Gastroesophageal sphincter (tissue), 4 donors: ENCODE results near the gene CASP4. TPM values are rescaled to one million over a fixed set of nuclear protein-coding genes. Genes with fewer than 3 reads are reported as not detected.

Experiments
- ATAC-seq: fragments of 150-250 bp; one replicate; pipeline ENCODE4 v1.9.1; 2016; ENCODE audit warnings: mild to moderate bottlenecking, moderate library complexity
- H3K27ac ChIP-seq, 4 donors: fragments of 200-600 bp; sonication (generic) in 3 of 4; 1 replicate in 3 of 4; 2 replicates in 1 of 4; pipeline ENCODE4 v1.5.1; 2016 to 2019
- H3K27me3 ChIP-seq: fragments of 200-600 bp; sonication (generic); one replicate; pipeline ENCODE4 v1.5.1; 2019
- H3K36me3 ChIP-seq, 2 donors: fragments of 200-600 bp; sonication (generic); one replicate each; pipeline ENCODE4 v1.5.1; 2019; ENCODE audit warnings: control low read depth in 1 of 2
- H3K4me1 ChIP-seq, 3 donors: fragments of 200-600 bp; sonication (generic); 1 replicate in 2 of 3; 2 replicates in 1 of 3; pipeline ENCODE4 v1.5.1; 2016 to 2019; ENCODE audit warnings: control low read depth in 2 of 3
- H3K4me3 ChIP-seq, 2 donors: fragments of 200-600 bp; sonication (generic); one replicate each; pipeline ENCODE4 v1.5.1; 2019; ENCODE audit warnings: mild to moderate bottlenecking in 1 of 2, moderate library complexity in 1 of 2
- H3K9me3 ChIP-seq, 3 donors: fragments of 200-600 bp; sonication (generic); one replicate each; pipeline ENCODE4 v1.5.1; 2017 to 2019; ENCODE audit warnings: control low read depth in 2 of 3
- EP300 ChIP-seq: sonication (generic); formaldehyde crosslinking; IDR thresholded peaks from one replicate; pipeline ENCODE4 v1.6.1; 2017; ENCODE audit warnings: antibody characterized with exemption, mild to moderate bottlenecking
- POLR2A ChIP-seq, 2 donors: fragments of 450-650 bp; IDR thresholded peaks; one replicate each; pipeline ENCODE4 v1.6.1; 2017; ENCODE audit warnings: antibody characterized with exemption in 2 of 2, mild to moderate bottlenecking in 2 of 2, moderate library complexity in 1 of 2
- POLR2AphosphoS5 ChIP-seq: sonication (generic); formaldehyde crosslinking; IDR thresholded peaks from one replicate; pipeline ENCODE4 v1.6.1; 2017; ENCODE audit warnings: antibody characterized with exemption
- WGBS, 2 donors: methylation state at CpG; one replicate each; pipeline ENCODE4 v1.1.5; 2018; ENCODE audit warnings: low coverage in 1 of 2; 5-methylcytosine and 5-hydroxymethylcytosine counted together
- total RNA-seq, 4 donors: library from RNA; depleted of rRNA; stranded (reverse); fragments of >200 nt; gene quantifications; one replicate each; pipeline ENCODE4 v1.1.0, GENCODE V29; 2016
- TF ChIP-seq, protein P1 (sequence below), 4 experiments: fragments of 200-600 bp in 2 of 4; fragments of 450-650 bp in 2 of 4; sonication (generic) in 1 of 4; IDR thresholded peaks; one replicate each; pipeline ENCODE4 v1.5.1; 2017 to 2019; ENCODE audit warnings: antibody characterized with exemption in 4 of 4, mild to moderate bottlenecking in 2 of 4, moderate library complexity in 2 of 4

CASP4 gene
- total RNA-seq, 4 donors from 2014 or later: 30.0 to 86.6 (median 37.8) TPM

DNA sequence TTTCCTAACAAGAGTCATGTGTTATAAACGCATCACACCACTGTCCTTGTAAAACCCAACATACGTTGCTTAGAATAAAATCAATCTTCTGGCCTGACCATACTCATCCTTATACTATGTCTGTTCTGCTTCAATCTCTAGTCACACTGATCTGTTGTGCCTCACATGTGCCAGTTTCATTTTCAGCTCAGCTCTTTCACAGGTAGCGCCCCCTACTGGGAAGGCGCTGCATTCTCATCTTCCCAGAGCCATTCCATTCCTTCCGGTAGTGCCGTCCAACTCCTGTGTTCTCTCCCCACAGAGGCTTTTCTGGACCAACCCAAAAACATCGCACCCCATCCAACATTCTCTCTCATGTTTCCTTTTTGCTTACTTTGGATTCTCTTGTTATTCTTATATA is 32.4 kb upstream of the CASP4 start:
- Histone ChIP-seq H3K4me3 (no peak overlapping the region), H3K36me3 (no peaks in the 10 kb centered on the region), H3K27ac (no peak overlapping the region), H3K4me1 (no peaks in the 10 kb centered on the region), H3K9me3 (no peaks in the 10 kb centered on the region), H3K27me3 (no peaks in the 10 kb centered on the region)
- TF ChIP-seq POLR2AphosphoS5: no peak
- no peak for TF ChIP-seq POLR2A (IDR thresholded peaks at IDR 0.05)
- TF ChIP-seq, protein P1, sequence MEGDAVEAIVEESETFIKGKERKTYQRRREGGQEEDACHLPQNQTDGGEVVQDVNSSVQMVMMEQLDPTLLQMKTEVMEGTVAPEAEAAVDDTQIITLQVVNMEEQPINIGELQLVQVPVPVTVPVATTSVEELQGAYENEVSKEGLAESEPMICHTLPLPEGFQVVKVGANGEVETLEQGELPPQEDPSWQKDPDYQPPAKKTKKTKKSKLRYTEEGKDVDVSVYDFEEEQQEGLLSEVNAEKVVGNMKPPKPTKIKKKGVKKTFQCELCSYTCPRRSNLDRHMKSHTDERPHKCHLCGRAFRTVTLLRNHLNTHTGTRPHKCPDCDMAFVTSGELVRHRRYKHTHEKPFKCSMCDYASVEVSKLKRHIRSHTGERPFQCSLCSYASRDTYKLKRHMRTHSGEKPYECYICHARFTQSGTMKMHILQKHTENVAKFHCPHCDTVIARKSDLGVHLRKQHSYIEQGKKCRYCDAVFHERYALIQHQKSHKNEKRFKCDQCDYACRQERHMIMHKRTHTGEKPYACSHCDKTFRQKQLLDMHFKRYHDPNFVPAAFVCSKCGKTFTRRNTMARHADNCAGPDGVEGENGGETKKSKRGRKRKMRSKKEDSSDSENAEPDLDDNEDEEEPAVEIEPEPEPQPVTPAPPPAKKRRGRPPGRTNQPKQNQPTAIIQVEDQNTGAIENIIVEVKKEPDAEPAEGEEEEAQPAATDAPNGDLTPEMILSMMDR (IDR thresholded peaks at IDR 0.05): peak in 2 of 4 experiments; percentile 8 to 48
- no peak for TF ChIP-seq EP300
- WGBS, 2 donors: 61 to 80% methylated on average over 6 to 7 of the region's 7 CpGs
- ATAC-seq: no peak

DNA sequence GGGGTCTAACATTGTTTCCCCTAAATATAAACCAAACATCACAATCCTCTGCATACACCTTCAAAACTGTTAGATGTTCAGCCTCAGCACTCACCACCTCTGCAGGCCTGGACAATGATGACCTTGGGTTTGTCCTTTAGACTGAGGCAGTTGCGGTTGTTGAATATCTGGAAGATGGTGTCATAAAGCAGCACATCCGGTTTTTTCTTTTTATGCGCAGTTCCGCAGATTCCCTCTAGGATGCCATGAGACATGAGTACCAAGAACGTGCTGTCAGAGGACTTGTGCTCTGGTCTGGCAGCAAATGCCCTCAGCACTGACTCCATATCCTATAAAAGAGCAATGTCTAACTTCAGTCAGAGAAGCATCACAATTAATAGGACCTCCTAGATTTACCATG is 31.8 kb upstream of the CASP4 start:
- WGBS, 2 donors: 86 to 94% methylated on average over 1 to 5 of the region's 5 CpGs
- no peaks in the 10 kb centered on the region for H3K36me3 ChIP-seq
- no peak for ATAC-seq
- H3K27me3 ChIP-seq: no peaks in the 10 kb centered on the region
- no peaks in the 10 kb centered on the region for H3K4me1 ChIP-seq
- H3K4me3 ChIP-seq: no peak overlapping the region
- H3K27ac ChIP-seq: no peak overlapping the region
- H3K9me3 ChIP-seq: no peaks in the 10 kb centered on the region
- TF ChIP-seq POLR2AphosphoS5 (no peak), EP300 (no peak), POLR2A (IDR thresholded peaks at IDR 0.05) (no peak)
- TF ChIP-seq, protein P1 (IDR thresholded peaks at IDR 0.05): no peak

DNA sequence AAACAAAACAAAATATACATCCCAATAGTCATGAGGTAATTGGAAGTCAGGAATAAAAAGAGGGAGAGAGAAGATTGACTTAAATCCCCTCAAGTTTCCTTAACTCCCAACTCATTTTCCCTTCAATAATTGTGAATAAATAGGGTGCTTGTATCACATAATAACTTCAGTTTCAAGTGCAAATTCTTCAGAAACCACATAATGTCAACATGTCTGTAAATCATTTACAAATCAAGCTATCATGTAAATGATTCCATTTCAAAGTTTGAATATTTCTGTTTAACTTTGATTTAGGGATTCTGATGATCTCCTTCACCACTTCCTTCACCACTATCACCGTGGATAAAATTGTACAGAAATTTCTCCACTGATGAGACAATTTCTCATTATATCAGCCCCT is 31.3 kb upstream of the CASP4 start:
- no peak for TF ChIP-seq POLR2A (IDR thresholded peaks at IDR 0.05)
- no peak for TF ChIP-seq EP300
- TF ChIP-seq, protein P1 (IDR thresholded peaks at IDR 0.05): no peak
- TF ChIP-seq POLR2AphosphoS5: no peak
- H3K27ac ChIP-seq: no peak overlapping the region
- H3K4me1 ChIP-seq: no peaks in the 10 kb centered on the region
- H3K9me3 ChIP-seq: no peaks in the 10 kb centered on the region
- WGBS, 2 donors: 65 to 75% methylated on average over 1 of the region's 1 CpG
- no peak for ATAC-seq
- no peaks in the 10 kb centered on the region for H3K36me3 ChIP-seq
- no peaks in the 10 kb centered on the region for H3K27me3 ChIP-seq
- H3K4me3 ChIP-seq: no peak overlapping the region

GRCh38 chr11:104997288-104997687 is 28.9 kb upstream of the CASP4 start:
- H3K27me3 ChIP-seq: no peaks in the 10 kb centered on the region
- WGBS, 2 donors: 76 to 77% methylated on average over 6 of the region's 6 CpGs
- no peaks in the 10 kb centered on the region for H3K36me3 ChIP-seq
- H3K4me3 ChIP-seq: no peak overlapping the region
- no peak for ATAC-seq
- no peak overlapping the region for H3K27ac ChIP-seq
- no peaks in the 10 kb centered on the region for H3K9me3 ChIP-seq
- TF ChIP-seq POLR2AphosphoS5: no peak
- TF ChIP-seq EP300: no peak
- TF ChIP-seq POLR2A (IDR thresholded peaks at IDR 0.05): no peak
- TF ChIP-seq, protein P1 (IDR thresholded peaks at IDR 0.05): no peak
- H3K4me1 ChIP-seq: no peaks in the 10 kb centered on the region

DNA sequence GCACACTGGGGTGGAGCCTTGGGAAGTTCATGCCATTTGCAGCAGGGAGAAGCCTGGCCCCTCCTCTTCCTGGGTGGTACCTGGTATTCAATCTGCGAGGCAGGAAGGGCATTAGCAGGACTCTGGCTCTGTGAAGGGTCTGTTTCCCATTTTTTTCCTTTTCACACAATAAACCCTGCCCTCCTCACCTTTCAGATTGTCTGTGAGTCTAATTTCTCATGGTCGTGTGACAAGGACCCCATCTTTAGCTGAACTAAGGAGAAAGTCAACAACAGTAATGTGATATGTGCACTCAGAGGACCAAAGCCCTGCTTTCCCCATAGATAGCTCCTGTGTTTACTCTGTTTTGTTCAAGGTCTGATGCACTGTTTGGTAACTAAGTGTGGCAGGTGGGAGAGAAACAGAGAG is 26.6 kb upstream of the CASP4 start:
- no peak overlapping the region for H3K27ac ChIP-seq
- no peaks in the 10 kb centered on the region for H3K36me3 ChIP-seq
- H3K4me3 ChIP-seq: no peak overlapping the region
- H3K27me3 ChIP-seq: no peaks in the 10 kb centered on the region
- no peak for ATAC-seq
- WGBS, 2 donors: 80% methylated on average over 1 of the region's 2 CpGs; no CpG with 5 or more reads in 1 of the 2 donors
- TF ChIP-seq EP300 (no peak), POLR2A (IDR thresholded peaks at IDR 0.05) (no peak), POLR2AphosphoS5 (no peak)
- TF ChIP-seq, protein P1 (IDR thresholded peaks at IDR 0.05): no peak
- H3K9me3 ChIP-seq: no peaks in the 10 kb centered on the region
- no peaks in the 10 kb centered on the region for H3K4me1 ChIP-seq
